Neural progenitor cell (in vitro differentiated cells): ENCODE results near the gene WDR33. TPM values are rescaled to one million over a fixed set of nuclear protein-coding genes. Genes with fewer than 3 reads are reported as not detected.

Experiments
- DNase-seq: peaks from one replicate; pipeline ENCODE4 v3.0.0-alpha.2; 2016; ENCODE audit warnings: low spot score
- H2AFZ ChIP-seq: fragments of 200-600 bp; sonication (generic); replicated peaks from 2 replicates; pipeline ENCODE4 v1.6.1; 2016; ENCODE audit warnings: antibody characterized with exemption
- H3F3A ChIP-seq: fragments of 200-600 bp; sonication (generic); 2 replicates; pipeline ENCODE4 v1.6.1; 2016; ENCODE audit warnings: antibody characterized with exemption, low read depth
- H3K27ac ChIP-seq: fragments of 200-600 bp; sonication (generic); 2 replicates; pipeline ENCODE4 v1.5.1; 2016; ENCODE audit warnings: mild to moderate bottlenecking
- H3K27me3 ChIP-seq: fragments of 200-600 bp; sonication (generic); 2 replicates; pipeline ENCODE4 v1.6.1; 2016; ENCODE audit warnings: mild to moderate bottlenecking, moderate library complexity
- H3K36me3 ChIP-seq: fragments of 200-600 bp; sonication (generic); 2 replicates; pipeline ENCODE4 v1.5.1; 2016
- H3K4me1 ChIP-seq: fragments of 200-600 bp; sonication (generic); 2 replicates; pipeline ENCODE4 v1.6.1; 2016; ENCODE audit warnings: mixed run types
- H3K4me2 ChIP-seq: fragments of 200-600 bp; sonication (generic); 2 replicates; pipeline ENCODE4 v1.6.1; 2016
- H3K4me3 ChIP-seq: fragments of 200-600 bp; sonication (generic); 2 replicates; pipeline ENCODE4 v1.5.1; 2016
- H3K79me2 ChIP-seq: fragments of 200-600 bp; sonication (generic); 2 replicates; pipeline ENCODE4 v1.6.1; 2016; ENCODE audit warnings: low read depth
- H3K9ac ChIP-seq: fragments of 200-600 bp; sonication (generic); 2 replicates; pipeline ENCODE4 v1.6.1; 2016
- H3K9me3 ChIP-seq: fragments of 200-600 bp; sonication (generic); 2 replicates; pipeline ENCODE4 v1.5.1; 2016; ENCODE audit warnings: low read depth
- H4K20me1 ChIP-seq: fragments of 200-600 bp; sonication (generic); 2 replicates; pipeline ENCODE4 v1.6.1; 2016; ENCODE audit warnings: low read depth
- H3K27ac Mint-ChIP-seq: 3 replicates; pipeline ENCODE4 v1.8.0; 2021; ENCODE audit warnings: mixed read lengths
- H3K27me3 Mint-ChIP-seq: 2 replicates; pipeline ENCODE4 v1.8.0; 2022; ENCODE audit warnings: low read depth, mild to moderate bottlenecking, inconsistent platforms, moderate library complexity, mixed read lengths; ENCODE audit not compliant: insufficient read depth
- H3K36me3 Mint-ChIP-seq: 3 replicates; pipeline ENCODE4 v1.8.0; 2021; ENCODE audit warnings: mixed read lengths
- H3K4me1 Mint-ChIP-seq: 3 replicates; pipeline ENCODE4 v1.8.0; 2021; ENCODE audit warnings: mixed read lengths
- H3K4me3 Mint-ChIP-seq: 3 replicates; pipeline ENCODE4 v1.8.0; 2021; ENCODE audit warnings: mild to moderate bottlenecking, moderate library complexity, mixed read lengths
- H3K9me3 Mint-ChIP-seq: 3 replicates; pipeline ENCODE4 v1.8.0; 2020; ENCODE audit warnings: mixed read lengths
- CTCF ChIP-seq: fragments of 200-600 bp; sonication (generic); IDR thresholded peaks from 2 replicates; pipeline ENCODE4 v1.5.1; 2017; ENCODE audit warnings: antibody characterized with exemption, mild to moderate bottlenecking
- EZH2 ChIP-seq: fragments of 200-600 bp; sonication (generic); IDR thresholded peaks from 2 replicates; pipeline ENCODE4 v1.6.1; 2017; ENCODE audit warnings: antibody characterized with exemption, mild to moderate bottlenecking, moderate library complexity
- EZH2phosphoT487 ChIP-seq: fragments of 200-600 bp; sonication (generic); IDR thresholded peaks from 2 replicates; pipeline ENCODE4 v1.6.1; 2017; ENCODE audit warnings: antibody characterized with exemption
- total RNA-seq: library from RNA; depleted of rRNA; stranded (reverse); fragments of >200 nt; gene quantifications from 2 replicates; pipeline ENCODE4 v1.2.3, GENCODE V29; 2015; ENCODE audit warnings: low replicate concordance

The WDR33 gene
- total RNA-seq, 1 donor from 2014 or later = 83.4 TPM

DNA sequence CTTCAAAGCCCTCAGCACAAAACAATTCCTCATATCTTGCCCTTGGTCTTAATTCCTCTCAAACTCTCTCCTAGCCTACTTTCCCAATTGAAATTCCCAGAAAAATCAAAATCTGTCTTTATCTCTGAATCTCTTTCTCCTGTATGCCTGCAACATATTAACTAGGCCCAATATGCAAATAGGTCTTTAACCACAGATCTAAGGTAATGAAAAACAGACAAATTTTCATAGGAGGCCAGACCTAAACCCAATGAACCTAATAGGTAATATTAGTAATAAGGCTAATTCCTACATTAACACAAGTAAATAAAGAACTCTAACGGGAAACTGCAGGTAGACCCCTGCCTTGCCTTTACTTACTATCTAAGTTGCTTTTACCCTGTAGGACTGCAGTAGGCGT, 41.4 kb downstream of the WDR33 start:
- H3K27me3 Mint-ChIP-seq = peaks cover 6% of the 10 kb centered on the region
- DNase-seq = no peak
- H3K4me3 Mint-ChIP-seq = no peak overlapping the region
- H3K4me1 Mint-ChIP-seq = no peaks in the 10 kb centered on the region
- H3K36me3 Mint-ChIP-seq = peaks cover 15% of the 10 kb centered on the region
- no peaks in the 10 kb centered on the region for H3K9me3 ChIP-seq
- H3K4me2 ChIP-seq = no peak overlapping the region
- H3K4me3 ChIP-seq = no peak overlapping the region
- H3K79me2 ChIP-seq = peaks cover 61% of the 10 kb centered on the region
- no peak overlapping the region for H3K27ac ChIP-seq
- no peak for TF ChIP-seq EZH2phosphoT487
- H3K4me1 ChIP-seq = no peaks in the 10 kb centered on the region
- no peaks in the 10 kb centered on the region for H3K27me3 ChIP-seq
- H3K9me3 Mint-ChIP-seq = no peaks in the 10 kb centered on the region
- no peak overlapping the region for H2AFZ ChIP-seq
- peaks cover 39% of the 10 kb centered on the region for H4K20me1 ChIP-seq
- H3K9ac ChIP-seq = no peak overlapping the region
- H3F3A ChIP-seq = no peaks in the 10 kb centered on the region
- H3K36me3 ChIP-seq = peaks cover 13% of the 10 kb centered on the region
- H3K27ac Mint-ChIP-seq = no peak overlapping the region

- Histone ChIP-seq H2AFZ (no peak overlapping the region), H3K4me2 (no peak overlapping the region), H3K4me3 (no peak overlapping the region), H3F3A (no peaks in the 10 kb centered on the region), H3K79me2 (peaks cover 54% of the 10 kb centered on the region), H3K27me3 (no peaks in the 10 kb centered on the region), H3K4me1 (no peaks in the 10 kb centered on the region), H3K9me3 (no peaks in the 10 kb centered on the region), H3K9ac (no peak overlapping the region), H3K27ac (no peak overlapping the region), H3K36me3 (peaks cover 19% of the 10 kb centered on the region), H4K20me1 (peaks cover 36% of the 10 kb centered on the region)
- no peaks in the 10 kb centered on the region for H3K4me1 Mint-ChIP-seq
- DNase-seq = no peak
- H3K4me3 Mint-ChIP-seq = no peak overlapping the region
- H3K36me3 Mint-ChIP-seq = peaks cover 15% of the 10 kb centered on the region
- peaks cover 6% of the 10 kb centered on the region for H3K27me3 Mint-ChIP-seq
- H3K27ac Mint-ChIP-seq = no peak overlapping the region
- TF ChIP-seq EZH2 = no peak
- TF ChIP-seq CTCF = no peak
- no peak for TF ChIP-seq EZH2phosphoT487
- no peaks in the 10 kb centered on the region for H3K9me3 Mint-ChIP-seq
These were observed 42.0 kb downstream of the WDR33 start for GRCh38 chr2:127768775-127769479.

- Mint-ChIP-seq H3K4me3 (no peak overlapping the region), H3K4me1 (no peaks in the 10 kb centered on the region), H3K9me3 (no peaks in the 10 kb centered on the region), H3K36me3 (peaks cover 24% of the 10 kb centered on the region), H3K27ac (no peak overlapping the region), H3K27me3 (peaks cover 2% of the 10 kb centered on the region)
- H4K20me1 ChIP-seq = peaks cover 3% of the 10 kb centered on the region
- H3K9me3 ChIP-seq = no peaks in the 10 kb centered on the region
- H3K4me2 ChIP-seq = no peak overlapping the region
- no peaks in the 10 kb centered on the region for H3K27me3 ChIP-seq
- no peaks in the 10 kb centered on the region for H3F3A ChIP-seq
- H3K36me3 ChIP-seq = peaks cover 35% of the 10 kb centered on the region
- DNase-seq = no peak
- no peak overlapping the region for H3K27ac ChIP-seq
- H3K9ac ChIP-seq = no peak overlapping the region
- no peak overlapping the region for H3K4me3 ChIP-seq
- TF ChIP-seq EZH2 = no peak
- TF ChIP-seq CTCF = no peak
- no peak for TF ChIP-seq EZH2phosphoT487
- H3K4me1 ChIP-seq = no peaks in the 10 kb centered on the region
- no peak overlapping the region for H2AFZ ChIP-seq
- peaks cover 5% of the 10 kb centered on the region for H3K79me2 ChIP-seq
These were observed 47.2 kb downstream of the WDR33 start for GRCh38 chr2:127763776-127764175.

DNA sequence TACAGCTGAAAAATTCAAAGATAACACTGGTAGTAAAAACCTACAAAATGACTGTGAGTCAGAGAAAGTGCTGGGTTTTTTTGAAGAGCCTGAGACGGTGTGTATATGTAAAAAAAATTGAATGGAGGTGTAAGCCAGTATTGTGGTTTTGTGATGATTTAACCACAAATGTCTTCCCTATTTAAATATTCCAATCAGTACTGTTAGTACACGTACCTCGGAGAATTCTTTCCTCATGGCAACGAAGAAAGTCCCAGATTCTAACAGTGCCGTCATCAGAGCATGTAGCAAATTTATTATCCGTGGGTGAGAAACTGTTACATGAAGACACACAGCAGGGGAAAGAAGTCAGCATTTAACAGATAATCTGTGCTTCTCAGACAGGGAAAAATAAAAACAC, 48.1 kb downstream of the WDR33 start:
- Mint-ChIP-seq H3K36me3 (peaks cover 22% of the 10 kb centered on the region), H3K27me3 (peaks cover 2% of the 10 kb centered on the region)

More for the DNA sequence above, 48.1 kb downstream of the WDR33 start:
- Histone ChIP-seq H3K9ac (no peak overlapping the region), H2AFZ (no peak overlapping the region), H3K4me2 (no peak overlapping the region), H3K4me3 (no peak overlapping the region), H3K9me3 (no peaks in the 10 kb centered on the region), H3F3A (no peaks in the 10 kb centered on the region), H4K20me1 (peaks cover 3% of the 10 kb centered on the region), H3K79me2 (peaks cover 1% of the 10 kb centered on the region), H3K27me3 (no peaks in the 10 kb centered on the region), H3K27ac (no peak overlapping the region), H3K36me3 (peaks cover 25% of the 10 kb centered on the region), H3K4me1 (no peaks in the 10 kb centered on the region)
- TF ChIP-seq EZH2phosphoT487 (no peak), EZH2 (no peak), CTCF (no peak)
- H3K4me3 Mint-ChIP-seq = no peak overlapping the region
- no peak overlapping the region for H3K27ac Mint-ChIP-seq
- DNase-seq = no peak
- no peaks in the 10 kb centered on the region for H3K9me3 Mint-ChIP-seq
- H3K4me1 Mint-ChIP-seq = no peaks in the 10 kb centered on the region
